Measurements from ENCODE around the gene CDH23.

The CDH23 gene

DNA sequence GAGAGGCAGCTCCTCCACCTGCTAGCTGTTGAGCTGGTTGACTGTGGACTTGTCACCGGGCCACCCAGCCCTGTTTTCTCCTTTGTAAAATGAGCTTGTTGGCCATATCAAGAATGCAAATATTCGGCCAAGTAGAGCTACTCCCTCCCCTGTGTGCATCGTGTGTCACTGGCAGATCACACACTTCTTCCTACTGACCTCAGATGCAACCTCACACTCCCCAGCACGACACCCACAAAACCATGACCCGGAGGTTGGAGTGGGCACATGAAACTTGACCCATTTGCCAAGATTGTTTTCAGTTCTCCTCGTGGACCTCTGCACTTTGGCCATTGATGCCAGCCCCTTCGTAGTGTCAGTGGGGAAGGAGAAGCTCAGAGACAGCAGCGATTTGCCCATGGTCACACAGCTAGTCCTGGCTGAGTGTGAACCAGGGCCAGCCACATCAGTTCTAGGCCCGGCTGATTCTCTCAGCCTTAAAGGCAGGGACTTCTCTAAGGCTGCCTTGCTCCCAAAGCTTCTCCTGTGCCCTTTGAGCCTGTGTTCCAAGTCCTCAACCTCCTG is 101.1 kb downstream of the CDH23 start:
- Histone ChIP-seq H3K4me1 (ENCODE audit: insufficient read depth, insufficient read length) (peaks cover 5% of the 10 kb centered on the region), H3K9ac (ENCODE audit: insufficient read length, low read depth) (no peak overlapping the region), H3K4me3 (ENCODE audit: insufficient read length, low read depth) (no peak overlapping the region), H3K27me3 (ENCODE audit: insufficient read depth, insufficient read length) (no peaks in the 10 kb centered on the region), H3K36me3 (ENCODE audit: insufficient read depth, insufficient read length, low read length) (no peaks in the 10 kb centered on the region), H3K9me3 (ENCODE audit: insufficient read depth, low read length) (no peaks in the 10 kb centered on the region)
- TF ChIP-seq YY1 (IDR thresholded peaks at IDR 0.05; ENCODE audit: insufficient read depth, insufficient read length) (no peak), ZNF274 (IDR thresholded peaks at IDR 0.05; ENCODE audit: low read depth, low read length) (no peak), SUZ12 (IDR thresholded peaks at IDR 0.05; ENCODE audit: extremely low read depth, insufficient read depth, insufficient read length) (no peak)
- no peak for DNase-seq (ENCODE audit: low read depth, low spot score)

GRCh38 chr10:71501402-71501801 is 104.7 kb downstream of the CDH23 start:
- Histone ChIP-seq H3K4me1 (ENCODE audit: insufficient read depth, insufficient read length) (peaks cover 5% of the 10 kb centered on the region), H3K36me3 (ENCODE audit: insufficient read depth, insufficient read length, low read length) (no peaks in the 10 kb centered on the region), H3K27me3 (ENCODE audit: insufficient read depth, insufficient read length) (no peaks in the 10 kb centered on the region), H3K4me3 (ENCODE audit: insufficient read length, low read depth) (no peak overlapping the region), H3K9me3 (ENCODE audit: insufficient read depth, low read length) (no peaks in the 10 kb centered on the region), H3K9ac (ENCODE audit: insufficient read length, low read depth) (no peak overlapping the region)
- TF ChIP-seq ZNF274 (IDR thresholded peaks at IDR 0.05; ENCODE audit: low read depth, low read length) (no peak), YY1 (IDR thresholded peaks at IDR 0.05; ENCODE audit: insufficient read depth, insufficient read length) (no peak), SUZ12 (IDR thresholded peaks at IDR 0.05; ENCODE audit: extremely low read depth, insufficient read depth, insufficient read length) (no peak)
- no peak for DNase-seq (ENCODE audit: low read depth, low spot score)

DNA sequence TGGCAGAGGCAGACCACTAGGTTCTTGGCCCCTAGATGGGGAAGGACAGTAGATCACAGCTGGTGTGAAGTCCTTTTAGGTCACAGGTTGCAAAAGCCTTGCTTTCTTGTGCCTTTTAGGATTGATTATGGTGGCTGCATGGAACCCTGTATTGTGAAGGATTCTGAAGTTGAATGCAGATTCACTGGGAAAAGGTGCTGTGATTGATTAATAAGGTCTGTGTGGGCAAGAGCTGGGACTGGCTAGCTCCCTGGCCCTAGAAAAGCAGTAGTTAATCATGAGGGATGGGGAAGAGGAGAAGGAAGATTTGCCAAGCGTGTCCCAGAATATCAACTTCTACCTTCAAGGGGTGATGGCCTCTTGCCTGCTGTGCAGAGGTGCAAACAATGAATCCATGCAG is 105.5 kb downstream of the CDH23 start:
- Histone ChIP-seq H3K36me3 (ENCODE audit: insufficient read depth, insufficient read length, low read length) (no peaks in the 10 kb centered on the region), H3K4me3 (ENCODE audit: insufficient read length, low read depth) (no peak overlapping the region), H3K27me3 (ENCODE audit: insufficient read depth, insufficient read length) (no peaks in the 10 kb centered on the region), H3K9me3 (ENCODE audit: insufficient read depth, low read length) (no peaks in the 10 kb centered on the region), H3K4me1 (ENCODE audit: insufficient read depth, insufficient read length) (peaks cover 3% of the 10 kb centered on the region), H3K9ac (ENCODE audit: insufficient read length, low read depth) (no peak overlapping the region)
- DNase-seq (ENCODE audit: low read depth, low spot score), result no peak
- TF ChIP-seq ZNF274 (IDR thresholded peaks at IDR 0.05; ENCODE audit: low read depth, low read length) (no peak), SUZ12 (IDR thresholded peaks at IDR 0.05; ENCODE audit: extremely low read depth, insufficient read depth, insufficient read length) (no peak), YY1 (IDR thresholded peaks at IDR 0.05; ENCODE audit: insufficient read depth, insufficient read length) (no peak)

DNA sequence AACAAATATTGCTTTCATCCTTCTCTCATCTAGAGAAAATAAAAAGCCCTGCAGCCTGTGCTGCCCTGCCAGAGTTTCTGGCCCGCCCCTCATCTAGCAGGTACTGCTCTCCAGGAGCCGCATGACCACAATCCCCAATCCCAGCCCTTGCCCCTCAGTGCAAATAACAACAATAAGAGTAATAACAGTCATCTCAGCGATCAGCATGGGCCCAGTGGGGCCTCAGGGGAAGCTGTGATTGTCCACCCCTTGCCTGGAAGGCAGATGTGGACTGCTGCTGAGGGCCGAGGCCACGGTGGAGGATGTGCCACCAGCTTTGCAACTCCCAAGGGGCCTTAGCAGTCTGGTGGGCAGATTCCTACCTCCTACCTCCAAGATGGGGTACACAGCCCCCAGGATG is 106.1 kb downstream of the CDH23 start:
- H3K36me3 ChIP-seq (ENCODE audit: insufficient read depth, insufficient read length, low read length), result no peaks in the 10 kb centered on the region

DNA sequence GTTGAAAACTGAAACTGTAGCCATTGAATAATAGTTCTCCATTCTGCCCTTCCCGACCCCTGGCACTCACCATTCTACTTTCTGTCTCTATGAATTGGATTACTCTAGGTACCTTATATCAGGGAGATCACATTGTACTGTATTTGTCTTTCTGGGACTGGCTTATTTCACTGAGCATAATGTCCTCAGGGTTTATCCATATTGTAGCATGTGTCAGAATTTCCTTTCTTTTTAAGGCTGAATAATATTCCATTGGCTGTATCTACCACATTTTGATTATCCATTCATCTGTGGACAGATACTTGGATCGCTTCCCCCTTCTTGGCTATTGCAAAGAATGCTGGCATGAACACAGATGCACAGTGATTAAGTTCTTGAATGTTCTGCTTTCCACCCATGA is 107.4 kb downstream of the CDH23 start:
- H3K9ac ChIP-seq (ENCODE audit: insufficient read length, low read depth), result no peak overlapping the region
- H3K9me3 ChIP-seq (ENCODE audit: insufficient read depth, low read length), result no peaks in the 10 kb centered on the region
- DNase-seq (ENCODE audit: low read depth, low spot score), result no peak
- no peaks in the 10 kb centered on the region for H3K27me3 ChIP-seq (ENCODE audit: insufficient read depth, insufficient read length)
- H3K4me1 ChIP-seq (ENCODE audit: insufficient read depth, insufficient read length), result peaks cover 3% of the 10 kb centered on the region
- no peak overlapping the region for H3K4me3 ChIP-seq (ENCODE audit: insufficient read length, low read depth)
- H3K36me3 ChIP-seq (ENCODE audit: insufficient read depth, insufficient read length, low read length), result no peaks in the 10 kb centered on the region
- TF ChIP-seq YY1 (IDR thresholded peaks at IDR 0.05; ENCODE audit: insufficient read depth, insufficient read length) (no peak), SUZ12 (IDR thresholded peaks at IDR 0.05; ENCODE audit: extremely low read depth, insufficient read depth, insufficient read length) (no peak), ZNF274 (IDR thresholded peaks at IDR 0.05; ENCODE audit: low read depth, low read length) (no peak)

More for the DNA sequence above, 106.1 kb downstream of the CDH23 start:
- Histone ChIP-seq H3K4me3 (ENCODE audit: insufficient read length, low read depth) (no peak overlapping the region), H3K4me1 (ENCODE audit: insufficient read depth, insufficient read length) (peaks cover 3% of the 10 kb centered on the region), H3K9me3 (ENCODE audit: insufficient read depth, low read length) (no peaks in the 10 kb centered on the region), H3K9ac (ENCODE audit: insufficient read length, low read depth) (no peak overlapping the region), H3K27me3 (ENCODE audit: insufficient read depth, insufficient read length) (no peaks in the 10 kb centered on the region)
- DNase-seq (ENCODE audit: low read depth, low spot score), result no peak
- TF ChIP-seq SUZ12 (IDR thresholded peaks at IDR 0.05; ENCODE audit: extremely low read depth, insufficient read depth, insufficient read length), result no peak
- no peak for TF ChIP-seq ZNF274 (IDR thresholded peaks at IDR 0.05; ENCODE audit: low read depth, low read length)
- no peak for TF ChIP-seq YY1 (IDR thresholded peaks at IDR 0.05; ENCODE audit: insufficient read depth, insufficient read length)

DNA sequence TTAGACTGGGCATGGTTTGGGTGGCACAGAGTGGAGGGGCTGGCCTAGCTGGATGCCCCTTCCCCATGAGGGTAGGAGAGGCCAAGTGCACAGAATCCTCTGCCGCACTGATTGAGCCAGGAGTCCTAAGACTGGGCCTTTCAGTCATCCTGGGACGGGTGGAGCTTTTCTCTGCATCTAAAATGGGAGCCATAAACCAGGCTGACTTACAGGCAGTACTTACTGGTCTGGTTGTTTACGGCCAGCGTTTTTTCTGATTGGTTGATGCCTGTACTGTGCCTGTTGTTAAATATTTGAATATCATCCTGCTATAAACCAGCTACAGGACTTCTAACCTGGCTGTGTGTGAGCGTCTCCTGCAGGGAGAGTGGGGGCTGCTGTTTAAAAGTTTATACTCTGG is 107.8 kb downstream of the CDH23 start:
- no peak for DNase-seq (ENCODE audit: low read depth, low spot score)
- Histone ChIP-seq H3K36me3 (ENCODE audit: insufficient read depth, insufficient read length, low read length) (no peaks in the 10 kb centered on the region), H3K4me3 (ENCODE audit: insufficient read length, low read depth) (no peak overlapping the region), H3K27me3 (ENCODE audit: insufficient read depth, insufficient read length) (no peaks in the 10 kb centered on the region), H3K9ac (ENCODE audit: insufficient read length, low read depth) (no peak overlapping the region), H3K9me3 (ENCODE audit: insufficient read depth, low read length) (no peaks in the 10 kb centered on the region), H3K4me1 (ENCODE audit: insufficient read depth, insufficient read length) (peaks cover 3% of the 10 kb centered on the region)
- TF ChIP-seq ZNF274 (IDR thresholded peaks at IDR 0.05; ENCODE audit: low read depth, low read length) (no peak), YY1 (IDR thresholded peaks at IDR 0.05; ENCODE audit: insufficient read depth, insufficient read length) (no peak), SUZ12 (IDR thresholded peaks at IDR 0.05; ENCODE audit: extremely low read depth, insufficient read depth, insufficient read length) (no peak)

DNA sequence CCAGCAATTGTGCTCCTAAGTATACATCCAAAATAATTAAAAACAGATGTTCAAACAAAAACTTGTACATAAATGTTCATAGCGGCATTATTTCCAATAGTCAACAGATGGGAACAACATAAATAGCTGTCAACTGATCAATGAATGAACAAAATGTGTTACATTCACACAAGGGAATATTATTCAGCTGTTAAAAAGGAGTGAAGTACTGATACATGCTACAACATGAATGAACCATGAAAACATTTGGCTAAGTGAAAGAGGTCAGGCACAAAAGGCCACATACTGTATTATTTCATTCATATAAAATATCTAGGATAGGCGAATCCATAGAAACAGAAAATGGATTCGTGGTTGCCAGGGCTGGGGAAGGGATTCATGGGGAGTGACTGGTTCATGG is 109.1 kb downstream of the CDH23 start:
- TF ChIP-seq SUZ12 (IDR thresholded peaks at IDR 0.05; ENCODE audit: extremely low read depth, insufficient read depth, insufficient read length), result no peak
- no peak for TF ChIP-seq YY1 (IDR thresholded peaks at IDR 0.05; ENCODE audit: insufficient read depth, insufficient read length)
- no peak for TF ChIP-seq ZNF274 (IDR thresholded peaks at IDR 0.05; ENCODE audit: low read depth, low read length)
- H3K27me3 ChIP-seq (ENCODE audit: insufficient read depth, insufficient read length), result no peaks in the 10 kb centered on the region
- no peaks in the 10 kb centered on the region for H3K36me3 ChIP-seq (ENCODE audit: insufficient read depth, insufficient read length, low read length)
- no peak overlapping the region for H3K4me3 ChIP-seq (ENCODE audit: insufficient read length, low read depth)
- no peaks in the 10 kb centered on the region for H3K9me3 ChIP-seq (ENCODE audit: insufficient read depth, low read length)
- H3K4me1 ChIP-seq (ENCODE audit: insufficient read depth, insufficient read length), result peaks cover 3% of the 10 kb centered on the region
- H3K9ac ChIP-seq (ENCODE audit: insufficient read length, low read depth), result no peak overlapping the region
- DNase-seq (ENCODE audit: low read depth, low spot score), result no peak

Data from NT2/D1 (cell line).